Measurements from ENCODE around the gene UTY. TPM values are rescaled to one million over a fixed set of nuclear protein-coding genes. Genes with fewer than 3 reads are reported as not detected.

UTY gene
- polyA plus RNA-seq, 1 donor = 0.03 TPM

- no peak for DNase-seq (ENCODE audit: low read depth)
These were observed 64.3 kb downstream of the UTY start for GRCh38 chrY:13415556-13415955.

DNA sequence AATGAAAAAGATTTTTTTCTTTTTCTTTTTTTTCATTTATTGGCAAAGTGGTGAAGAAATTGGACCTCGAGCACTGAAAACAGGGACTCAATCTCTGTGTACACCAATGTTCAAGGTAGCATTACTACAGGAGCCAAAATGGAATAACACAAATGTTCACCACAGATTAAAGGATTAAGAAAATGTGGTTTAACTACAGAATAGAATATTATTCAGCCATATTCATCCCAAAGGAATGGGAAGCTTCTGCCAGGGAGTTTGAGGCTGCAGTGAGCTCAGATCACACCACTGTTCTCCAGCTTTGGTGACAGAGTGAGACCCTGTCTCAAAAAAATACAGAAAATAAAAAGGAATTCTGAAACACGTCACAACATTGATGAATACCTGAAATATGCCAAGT is 81.0 kb downstream of the UTY start:
- DNase-seq (ENCODE audit: low read depth) = no peak

- no peak for DNase-seq (ENCODE audit: low read depth)
These were observed 98.6 kb downstream of the UTY start for GRCh38 chrY:13381110-13381683.

DNA sequence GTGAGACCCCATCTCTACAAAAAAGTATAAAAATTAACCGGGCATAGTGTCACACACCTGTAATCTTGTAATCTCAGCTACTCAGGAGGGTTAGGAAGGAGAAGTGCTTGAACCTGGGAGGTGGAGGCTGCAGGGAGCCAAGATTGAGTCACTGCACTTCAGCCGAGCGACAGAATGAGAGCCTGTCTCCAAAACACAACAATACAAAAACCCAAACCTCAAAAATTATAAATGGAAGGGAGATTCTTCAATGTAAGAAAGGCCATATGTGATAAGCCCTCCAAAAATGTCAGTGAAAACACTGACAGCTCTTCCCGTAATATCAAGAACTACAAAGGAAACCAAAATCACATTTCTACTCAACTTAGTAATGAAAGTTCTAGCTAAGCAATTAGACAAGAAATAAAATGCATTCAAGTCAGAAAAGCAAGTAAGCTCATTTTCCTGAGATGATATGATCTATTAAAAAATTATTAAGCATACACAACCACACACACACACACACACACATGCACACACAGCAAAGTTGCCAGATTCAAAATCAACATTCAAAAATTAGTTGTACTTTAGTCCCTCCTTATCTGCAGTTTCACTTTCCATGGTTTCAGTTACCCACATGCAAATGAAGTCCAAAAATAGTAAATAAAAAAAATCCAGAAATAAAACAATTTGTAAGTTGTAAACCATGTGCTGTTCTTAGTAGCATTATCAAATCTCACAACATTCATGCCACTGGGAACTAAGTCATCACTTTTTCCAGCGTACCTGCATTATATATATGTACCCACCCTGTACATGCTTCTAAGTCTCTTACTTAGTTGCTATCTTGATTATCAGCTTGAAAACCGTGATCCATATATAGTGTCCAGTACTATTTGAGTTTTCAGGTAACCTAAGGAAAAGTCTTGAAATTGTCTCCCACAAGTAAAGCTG is 108.7 kb downstream of the UTY start:
- DNase-seq (ENCODE audit: low read depth) = no peak

GRCh38 chrY:13370245-13370644 is 109.6 kb downstream of the UTY start:
- DNase-seq (ENCODE audit: low read depth) = no peak

- no peak for DNase-seq (ENCODE audit: low read depth)
These were observed 111.4 kb downstream of the UTY start for GRCh38 chrY:13368513-13368845.

GRCh38 chrY:13363641-13364040 is 116.2 kb downstream of the UTY start:
- DNase-seq (ENCODE audit: low read depth) = no peak

GRCh38 chrY:13362662-13363061 is 117.2 kb downstream of the UTY start:
- no peak for DNase-seq (ENCODE audit: low read depth)

DNA sequence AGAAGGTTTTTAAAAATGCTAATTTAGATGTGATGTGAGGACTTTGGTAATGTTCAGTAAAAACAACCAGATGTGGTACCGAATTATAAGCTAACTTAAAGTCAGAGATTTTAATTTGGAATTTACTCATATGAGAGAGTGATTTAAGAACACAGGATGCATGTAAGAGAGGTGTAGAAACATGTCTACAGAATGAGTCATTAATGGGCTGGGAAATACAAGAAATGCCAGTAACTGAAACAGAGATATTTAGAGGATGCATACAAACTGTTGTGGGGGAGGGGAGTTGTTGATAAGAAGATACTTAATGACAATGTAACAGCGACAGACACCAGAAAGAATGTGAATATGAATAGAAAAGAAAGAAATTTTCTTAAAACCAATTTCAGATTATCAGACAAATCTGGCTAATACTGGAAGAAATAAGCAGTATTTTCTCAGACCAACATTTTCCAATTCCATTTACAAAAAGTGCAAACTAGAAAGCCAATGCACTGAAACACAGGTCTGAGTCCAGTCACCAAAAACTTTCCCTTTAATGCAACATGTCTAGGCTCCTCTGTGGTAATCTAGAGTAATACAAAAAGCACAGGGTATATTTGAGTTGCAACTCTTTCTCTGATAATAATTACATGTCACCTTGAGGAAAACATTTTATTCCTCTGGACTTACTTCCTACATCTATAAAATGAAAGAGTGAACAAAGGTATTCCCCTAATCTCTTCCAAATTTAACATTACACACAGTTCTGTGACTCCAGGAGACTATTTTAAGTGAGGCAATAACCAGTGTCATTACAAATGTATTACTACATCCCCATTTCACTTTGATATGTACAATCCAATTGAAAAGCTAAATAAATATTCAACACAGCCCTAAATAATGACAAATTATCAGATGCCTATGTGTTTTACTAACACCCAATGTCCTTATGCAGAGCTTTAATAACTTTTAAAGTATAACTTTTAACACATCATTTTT is 117.9 kb downstream of the UTY start:
- no peak for DNase-seq (ENCODE audit: low read depth)

GRCh38 chrY:13351443-13351842 is 128.4 kb downstream of the UTY start:
- no peak for DNase-seq (ENCODE audit: low read depth)

DNA sequence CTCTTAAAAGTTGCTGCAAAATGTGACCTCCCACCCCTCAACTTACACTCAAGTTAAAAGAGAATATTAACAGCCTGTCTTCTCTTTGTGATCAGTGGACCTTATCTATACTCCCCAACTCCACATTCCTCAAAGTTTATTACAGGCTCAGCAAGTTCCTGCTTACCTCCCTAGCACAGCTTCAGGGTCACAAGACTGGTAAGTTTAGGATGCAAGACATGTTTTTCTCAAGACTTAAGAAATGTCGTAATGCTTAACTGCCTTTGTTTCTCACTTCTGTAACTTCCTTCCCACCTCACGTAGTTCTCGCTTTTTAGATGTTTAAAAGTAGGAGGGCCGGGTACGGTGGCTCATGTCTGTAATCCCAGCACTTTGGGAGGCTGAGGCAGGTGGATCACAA is 132.7 kb downstream of the UTY start:
- DNase-seq (ENCODE audit: low read depth) = no peak

GRCh38 chrY:13345549-13345948 is 134.3 kb downstream of the UTY start:
- DNase-seq (ENCODE audit: low read depth) = no peak

GRCh38 chrY:13343307-13343946 is 136.4 kb downstream of the UTY start:
- no peak for DNase-seq (ENCODE audit: low read depth)

DNA sequence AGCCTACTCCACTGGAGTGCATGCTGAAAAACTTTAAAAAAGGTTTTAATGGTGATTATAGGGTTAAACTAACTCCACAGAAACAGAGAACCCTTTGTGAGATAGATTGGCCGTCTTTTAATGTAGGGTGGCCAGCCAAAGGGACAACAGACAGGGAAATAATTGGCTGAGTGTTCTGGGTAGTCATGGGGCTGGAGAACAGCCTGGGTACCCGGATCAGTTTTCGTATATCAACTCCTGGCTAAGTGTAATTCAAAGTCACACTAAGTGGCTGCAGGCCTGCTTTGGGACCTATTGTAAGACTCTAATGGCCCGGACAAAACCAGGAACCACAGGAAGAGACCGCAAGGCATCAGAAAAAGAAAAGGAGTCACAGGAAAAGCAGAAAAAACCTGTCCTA is 139.9 kb downstream of the UTY start:
- no peak for DNase-seq (ENCODE audit: low read depth)

DNA sequence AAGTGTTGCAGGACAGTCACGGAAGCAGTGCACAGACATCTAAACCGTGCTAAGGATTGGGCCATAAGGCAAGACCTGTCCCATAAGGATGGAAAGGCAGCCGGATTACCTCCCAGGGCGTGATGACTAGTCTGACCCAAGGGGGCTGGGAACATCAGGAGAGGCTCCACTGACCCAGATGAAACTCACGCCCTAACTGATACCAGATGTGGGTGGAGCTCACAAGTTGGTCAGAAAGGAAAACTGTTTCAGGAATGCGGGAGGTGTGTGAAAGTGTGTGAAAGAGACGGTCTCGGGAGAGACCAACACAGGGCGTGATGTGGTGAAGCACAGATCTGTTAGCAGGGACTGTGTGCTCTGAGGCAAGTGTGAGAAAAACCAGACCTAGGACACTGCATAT is 140.5 kb downstream of the UTY start:
- DNase-seq (ENCODE audit: low read depth) = no peak

DNA sequence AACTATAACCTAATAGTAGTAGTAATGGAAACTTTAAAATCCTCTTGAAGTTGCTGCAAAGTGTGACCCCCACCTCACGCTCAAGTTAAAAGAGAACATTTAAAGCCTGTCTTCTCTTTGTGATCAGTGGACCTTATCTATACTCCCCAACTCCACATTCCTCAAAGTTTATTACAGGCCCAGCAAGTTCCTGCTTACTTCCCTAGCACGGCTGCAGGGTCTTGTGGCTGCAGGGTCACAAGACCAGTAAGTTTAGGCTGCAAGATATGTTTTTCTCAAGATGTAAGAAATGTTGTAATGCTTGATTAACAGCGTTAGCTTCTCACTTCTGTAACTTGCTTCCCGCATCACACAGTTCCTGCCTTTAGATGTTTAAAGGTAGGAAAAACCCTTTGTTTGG is 141.1 kb downstream of the UTY start:
- no peak for DNase-seq (ENCODE audit: low read depth)

- DNase-seq (ENCODE audit: low read depth) = no peak
These were observed 141.9 kb downstream of the UTY start for GRCh38 chrY:13337934-13338333.

DNA sequence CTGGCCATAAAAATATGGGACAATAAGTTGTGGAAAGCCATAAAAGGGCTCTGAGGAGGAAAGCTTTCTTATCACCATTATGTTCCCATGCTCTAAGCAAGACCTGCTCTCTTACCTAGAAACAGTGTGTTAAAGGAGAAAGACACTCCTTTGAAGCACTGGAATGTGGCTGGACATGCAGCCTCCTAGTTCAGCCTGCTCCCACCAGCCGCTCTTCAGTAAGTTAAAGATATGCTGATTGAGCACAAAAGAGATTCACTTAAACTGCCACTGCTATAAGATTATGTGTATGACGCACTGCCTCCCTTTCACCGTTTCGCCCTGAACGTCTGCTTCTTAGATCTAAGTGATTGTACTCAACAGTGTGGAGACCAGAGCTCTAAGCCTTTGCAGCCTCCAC is 146.0 kb downstream of the UTY start:
- DNase-seq (ENCODE audit: low read depth) = no peak

DNA sequence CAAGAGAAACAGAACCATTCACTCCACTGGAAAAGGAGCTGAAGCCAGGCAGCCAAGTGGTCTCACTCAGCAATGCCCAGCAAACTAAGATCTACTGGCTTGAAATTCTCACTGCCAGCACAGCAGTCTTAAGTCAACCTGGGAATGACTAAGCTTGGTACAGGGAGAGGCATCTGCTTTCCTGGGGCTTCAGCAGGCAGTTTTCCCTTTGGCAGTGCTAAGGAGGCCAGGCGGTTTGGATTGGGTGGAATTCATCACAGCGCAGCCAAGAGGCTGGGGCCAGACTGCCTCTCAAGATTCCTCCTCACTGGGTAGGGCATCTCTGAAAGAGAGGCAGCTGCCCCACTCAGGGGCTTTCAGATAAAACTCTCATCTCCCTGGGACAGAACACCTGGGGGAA is 149.2 kb downstream of the UTY start:
- no peak for DNase-seq (ENCODE audit: low read depth)

- no peak for DNase-seq (ENCODE audit: low read depth)
These were observed 166.9 kb downstream of the UTY start for GRCh38 chrY:13312966-13313365.

DNA sequence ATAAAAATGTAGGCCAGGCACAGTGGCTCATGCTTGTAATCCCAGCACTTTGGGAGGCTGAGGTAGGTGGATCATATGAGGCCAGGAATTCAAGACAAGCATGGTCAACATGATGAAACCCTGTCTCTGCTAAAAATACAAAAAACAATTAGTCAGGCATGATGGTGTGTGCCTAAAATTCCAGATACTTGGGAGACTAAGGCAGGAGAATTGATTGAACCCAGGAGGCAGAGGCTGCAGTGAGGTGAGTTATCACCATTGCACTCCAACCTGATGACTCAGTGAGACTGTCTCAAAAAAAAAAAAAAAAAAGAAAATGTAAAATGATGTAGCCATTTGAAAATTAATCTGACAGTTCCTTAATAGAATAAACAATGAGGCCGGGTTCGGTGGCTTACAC is 171.9 kb downstream of the UTY start:
- DNase-seq (ENCODE audit: low read depth) = no peak

GRCh38 chrY:13300795-13301194 is 179.0 kb downstream of the UTY start:
- DNase-seq (ENCODE audit: low read depth) = no peak

Data from forelimb muscle (tissue), 1 donor.